HepG2 (cell line): ENCODE results near the gene ACVR1B. TPM values are rescaled to one million over a fixed set of nuclear protein-coding genes. Genes with fewer than 3 reads are reported as not detected.

Experiments used
- AHR ChIP-seq: IDR thresholded peaks from 2 replicates; pipeline ENCODE4 v1.6.1; 2018; ENCODE audit warnings: missing genetic modification reagents, missing compliant biosample characterization
- AKNA ChIP-seq: sonication (generic); formaldehyde crosslinking; IDR thresholded peaks from 2 replicates; pipeline ENCODE4 v1.4.0; 2020; ENCODE audit warnings: missing genetic modification reagents, borderline replicate concordance
- DBP ChIP-seq: sonication (generic); formaldehyde crosslinking; IDR thresholded peaks from 2 replicates; pipeline ENCODE4 v1.4.0; 2020; ENCODE audit warnings: missing genetic modification reagents; ENCODE audit errors: not compliant biosample characterization
- FUBP1 ChIP-seq: sonication (generic); formaldehyde crosslinking; IDR thresholded peaks from 2 replicates; pipeline ENCODE4 v1.5.1; 2020; ENCODE audit warnings: missing genetic modification reagents, mild to moderate bottlenecking, borderline replicate concordance
- HMG20A ChIP-seq: IDR thresholded peaks from 2 replicates; pipeline ENCODE4 v1.6.1; 2016; ENCODE audit warnings: borderline replicate concordance
- MAFF ChIP-seq: IDR thresholded peaks from 2 replicates; pipeline ENCODE4 v1.6.1; 2011; ENCODE audit warnings: low read depth, low read length, improper control_type of control experiment
- MAZ ChIP-seq, 2 experiments: sonication (generic) in 1 of 2; formaldehyde crosslinking in 1 of 2; IDR thresholded peaks; 2 replicates each; pipeline versions ENCODE4 v1.5.0 to v1.6.1; 2012 to 2020; ENCODE audit warnings: low read depth in 2 of 2, mild to moderate bottlenecking in 2 of 2, borderline replicate concordance in 1 of 2, improper control_type of control experiment in 1 of 2, low read length in 1 of 2, missing genetic modification reagents in 1 of 2, moderate library complexity in 1 of 2
- MIXL1 ChIP-seq: IDR thresholded peaks from 2 replicates; pipeline ENCODE4 v1.6.1; 2016
- MTERF4 ChIP-seq: sonication (generic); formaldehyde crosslinking; IDR thresholded peaks from 2 replicates; pipeline ENCODE4 v1.8.0; 2023; ENCODE audit warnings: mild to moderate bottlenecking, missing genetic modification reagents
- NONO ChIP-seq, 2 experiments: fragments of 450-650 bp in 1 of 2; sonication (generic) in 1 of 2; formaldehyde crosslinking in 1 of 2; IDR thresholded peaks in 1 of 2; conservative IDR thresholded peaks in 1 of 2; 2 replicates each; pipeline versions ENCODE4 v1.6.1 to v1.8.0; 2017 to 2022; ENCODE audit warnings: mild to moderate bottlenecking in 1 of 2, missing genetic modification reagents in 1 of 2, moderate library complexity in 1 of 2
- PPARG ChIP-seq: conservative IDR thresholded peaks from 2 replicates; pipeline ENCODE4 v1.6.1; 2016; ENCODE audit warnings: missing biosample characterization, missing genetic modification reagents
- SALL1 ChIP-seq: sonication (generic); formaldehyde crosslinking; IDR thresholded peaks from 2 replicates; pipeline ENCODE4 v1.8.0; 2022; ENCODE audit warnings: mild to moderate bottlenecking, missing genetic modification reagents
- TERF1 ChIP-seq: sonication (generic); formaldehyde crosslinking; IDR thresholded peaks from 2 replicates; pipeline ENCODE4 v1.8.0; 2022; ENCODE audit warnings: mild to moderate bottlenecking, missing genetic modification reagents, moderate library complexity
- WIZ ChIP-seq: sonication (generic); formaldehyde crosslinking; IDR thresholded peaks from 2 replicates; pipeline ENCODE4 v1.5.1; 2020; ENCODE audit warnings: mild to moderate bottlenecking, missing genetic modification reagents
- ZNF263 ChIP-seq: sonication (generic); formaldehyde crosslinking; IDR thresholded peaks from 2 replicates; pipeline ENCODE4 v1.4.0; 2020; ENCODE audit warnings: missing genetic modification reagents
- ZNF451 ChIP-seq: sonication (generic); formaldehyde crosslinking; IDR thresholded peaks from 2 replicates; pipeline ENCODE4 v1.5.0; 2020; ENCODE audit warnings: mild to moderate bottlenecking, missing genetic modification reagents
- ZNF614 ChIP-seq: IDR thresholded peaks from 2 replicates; pipeline ENCODE4 v1.6.1; 2018; ENCODE audit warnings: missing biosample characterization, missing genetic modification reagents, inconsistent platforms, borderline replicate concordance
- ZNF703 ChIP-seq: sonication (generic); formaldehyde crosslinking; IDR thresholded peaks from 2 replicates; pipeline ENCODE4 v1.5.1; 2020; ENCODE audit warnings: missing genetic modification reagents, mild to moderate bottlenecking, moderate library complexity, borderline replicate concordance
- polyA plus RNA-seq, 8 experiments: library from polyadenylated mRNA; depleted of rRNA in 3 of 8; stranded (reverse) in 7 of 8; unstranded in 1 of 8; fragments of >200 nt; fragmentation: Illumina TruSeq in 4 of 8; extraction: Trizol in 4 of 8; gene quantifications; 2 replicates each; pipeline versions ENCODE4 v1.2.1 to v1.2.3, GENCODE V29; 2011 to 2016; ENCODE audit warnings: low read depth in 4 of 8, missing spikeins in 1 of 8, mixed read lengths in 1 of 8; ENCODE audit not compliant: insufficient read depth in 1 of 8
- total RNA-seq, 5 experiments: library from RNA; depleted of rRNA; stranded (reverse); fragments of >200 nt; fragmentation: Illumina TruSeq; extraction: Trizol; gene quantifications; 2 replicates each; pipeline ENCODE4 v1.2.3, GENCODE V29; 2016; ENCODE audit warnings: low read depth in 1 of 5

ACVR1B gene
- total and polyA plus RNA-seq, 2 of the 13 experiments (the other 11 are each of a cell fraction or from before 2014, with no cell fraction given), result 8.9 to 12.1 TPM

GRCh38 chr12:51976376-51977160 lies 25.1 kb downstream of the ACVR1B start (continued):
- TF ChIP-seq ZNF614 (CRISPR knock-in tag), result 0 out of 2 replicates have a peak, but pooled peaks have one; percentile 27
- peak; percentile 54; the same call in 1 of the 2 replicates for TF ChIP-seq MAFF
- no peak for TF ChIP-seq PPARG (CRISPR knock-in tag)
- no peak for TF ChIP-seq NONO (IDR thresholded peaks at IDR 0.05)
- no peak for TF ChIP-seq NONO (CRISPR knock-in tag; conservative IDR thresholded peaks at IDR 0.05)
- peak; percentile 32; the same call in 1 of the 2 replicates for TF ChIP-seq SALL1
- no peak for TF ChIP-seq TERF1 (CRISPR knock-in tag)
- no peak for TF ChIP-seq ZNF703 (CRISPR knock-in tag)
- TF ChIP-seq MTERF4 (CRISPR knock-in tag), result no peak
- TF ChIP-seq WIZ (CRISPR knock-in tag), result no peak
- TF ChIP-seq MAZ (IDR thresholded peaks at IDR 0.05; ENCODE audit: borderline replicate concordance, low read depth, low read length), result no peak
- TF ChIP-seq MAZ (CRISPR knock-in tag; IDR thresholded peaks at IDR 0.05; ENCODE audit: low read depth), result 0 out of 2 replicates have a peak, but pooled peaks have one; percentile 24
- no peak for TF ChIP-seq DBP (CRISPR knock-in tag)
- no peak for TF ChIP-seq ZNF451 (CRISPR knock-in tag)
- TF ChIP-seq AHR (CRISPR knock-in tag), result no peak
- TF ChIP-seq FUBP1 (CRISPR knock-in tag), result no peak
- TF ChIP-seq AKNA, result no peak
- peak; percentile 16; the same call in 1 of the 2 replicates for TF ChIP-seq MIXL1 (CRISPR knock-in tag)
- TF ChIP-seq HMG20A, result peak; percentile 51; the same call in 1 of the 2 replicates
- TF ChIP-seq ZNF263 (CRISPR knock-in tag), result no peak
